BE2C (cell line): ENCODE data around the gene PNKP.

Source experiments
- DNase-seq: peaks from one replicate; pipeline ENCODE4 v3.0.0-alpha.2; 2020
- H3K27me3 ChIP-seq: fragments of 250-450 bp; sonication (Bioruptor Pico); 2 replicates; pipeline ENCODE4 v1.5.1; 2020; ENCODE audit warnings: mild to moderate bottlenecking
- H3K36me3 ChIP-seq: fragments of 250-450 bp; sonication (Bioruptor Pico); 2 replicates; pipeline ENCODE4 v1.5.1; 2020; ENCODE audit warnings: mild to moderate bottlenecking
- H3K4me1 ChIP-seq: fragments of 250-450 bp; sonication (Bioruptor Pico); 2 replicates; pipeline ENCODE4 v1.5.1; 2020
- H3K4me3 ChIP-seq: 2 replicates; pipeline ENCODE4 v1.5.1; 2011; ENCODE audit warnings: low read depth, low read length
- H3K9me3 ChIP-seq: fragments of 250-450 bp; sonication (Bioruptor Pico); 2 replicates; pipeline ENCODE4 v1.5.1; 2020
- TF ChIP-seq, protein P1 (sequence below): IDR thresholded peaks from 2 replicates; pipeline ENCODE4 v1.5.1; 2012; ENCODE audit warnings: mild to moderate bottlenecking, low read depth, low read length

The PNKP gene

GRCh38 chr19:49859682-49860335 lies 7.6 kb downstream of the PNKP start:
- Histone ChIP-seq H3K36me3 (peaks cover 90% of the 10 kb centered on the region), H3K4me3 (no peak overlapping the region), H3K4me1 (peaks cover 11% of the 10 kb centered on the region), H3K9me3 (no peaks in the 10 kb centered on the region; the same call in 1 of the 2 replicates), H3K27me3 (no peaks in the 10 kb centered on the region)
- TF ChIP-seq, protein P1, sequence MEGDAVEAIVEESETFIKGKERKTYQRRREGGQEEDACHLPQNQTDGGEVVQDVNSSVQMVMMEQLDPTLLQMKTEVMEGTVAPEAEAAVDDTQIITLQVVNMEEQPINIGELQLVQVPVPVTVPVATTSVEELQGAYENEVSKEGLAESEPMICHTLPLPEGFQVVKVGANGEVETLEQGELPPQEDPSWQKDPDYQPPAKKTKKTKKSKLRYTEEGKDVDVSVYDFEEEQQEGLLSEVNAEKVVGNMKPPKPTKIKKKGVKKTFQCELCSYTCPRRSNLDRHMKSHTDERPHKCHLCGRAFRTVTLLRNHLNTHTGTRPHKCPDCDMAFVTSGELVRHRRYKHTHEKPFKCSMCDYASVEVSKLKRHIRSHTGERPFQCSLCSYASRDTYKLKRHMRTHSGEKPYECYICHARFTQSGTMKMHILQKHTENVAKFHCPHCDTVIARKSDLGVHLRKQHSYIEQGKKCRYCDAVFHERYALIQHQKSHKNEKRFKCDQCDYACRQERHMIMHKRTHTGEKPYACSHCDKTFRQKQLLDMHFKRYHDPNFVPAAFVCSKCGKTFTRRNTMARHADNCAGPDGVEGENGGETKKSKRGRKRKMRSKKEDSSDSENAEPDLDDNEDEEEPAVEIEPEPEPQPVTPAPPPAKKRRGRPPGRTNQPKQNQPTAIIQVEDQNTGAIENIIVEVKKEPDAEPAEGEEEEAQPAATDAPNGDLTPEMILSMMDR, result no peak
- DNase-seq, result no peak

GRCh38 chr19:49858088-49858985 lies 9.0 kb downstream of the PNKP start:
- no peak for DNase-seq
- H3K36me3 ChIP-seq, result peaks cover 82% of the 10 kb centered on the region
- TF ChIP-seq, protein P1, result no peak

GRCh38 chr19:49857838-49858087 lies 9.6 kb downstream of the PNKP start:
- no peak overlapping the region for H3K4me3 ChIP-seq
- H3K36me3 ChIP-seq, result peaks cover 76% of the 10 kb centered on the region
- H3K4me1 ChIP-seq, result peaks cover 11% of the 10 kb centered on the region
- TF ChIP-seq, protein P1, result no peak
- H3K27me3 ChIP-seq, result no peaks in the 10 kb centered on the region
- no peaks in the 10 kb centered on the region for H3K9me3 ChIP-seq
- DNase-seq, result no peak

More at GRCh38 chr19:49858088-49858985, 9.0 kb downstream of the PNKP start:
- H3K9me3 ChIP-seq, result no peaks in the 10 kb centered on the region; the same call in 1 of the 2 replicates
- H3K27me3 ChIP-seq, result no peaks in the 10 kb centered on the region
- H3K4me3 ChIP-seq, result no peak overlapping the region
- peaks cover 11% of the 10 kb centered on the region for H3K4me1 ChIP-seq

DNA sequence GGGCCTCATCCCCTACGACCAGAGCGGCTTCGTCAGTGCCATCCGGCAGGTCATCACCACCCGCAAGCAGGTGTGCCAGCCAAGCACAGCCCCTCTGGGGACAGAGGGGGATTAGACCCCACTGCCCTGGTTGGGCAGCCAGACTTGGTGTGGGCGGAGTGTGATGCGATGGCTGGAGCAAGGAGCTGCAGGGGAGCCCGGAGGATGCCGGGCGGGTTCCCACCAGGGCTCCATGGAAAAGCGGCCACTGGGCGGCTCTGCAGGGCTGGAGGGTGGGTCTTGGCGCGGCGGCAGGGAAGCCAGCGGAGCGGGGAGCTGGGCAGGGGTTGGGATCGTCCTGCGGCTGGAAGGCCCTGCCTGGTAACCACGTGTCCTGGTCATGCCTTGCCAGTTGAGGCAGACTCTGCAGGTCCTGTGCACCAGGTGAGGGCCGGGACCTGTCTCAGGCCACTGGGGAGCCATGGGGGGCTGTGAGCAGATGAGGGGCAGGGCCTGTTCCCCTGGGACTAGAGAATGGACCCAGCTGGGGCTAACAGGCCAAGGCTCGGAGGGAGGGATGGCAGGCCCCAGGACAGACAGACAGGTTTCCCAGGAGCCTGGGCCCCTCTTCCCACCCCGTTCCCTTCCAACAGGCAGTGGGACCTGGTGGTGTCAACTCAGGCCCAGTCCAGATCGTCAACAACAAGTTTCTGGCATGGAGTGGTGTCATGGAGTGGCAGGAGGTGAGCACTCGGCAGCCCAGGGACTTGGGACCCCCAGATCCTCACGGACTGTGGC lies 10.1 kb downstream of the PNKP start:
- Histone ChIP-seq H3K36me3 (peaks cover 71% of the 10 kb centered on the region), H3K27me3 (no peaks in the 10 kb centered on the region), H3K9me3 (no peaks in the 10 kb centered on the region), H3K4me3 (no peak overlapping the region), H3K4me1 (peaks cover 8% of the 10 kb centered on the region)
- TF ChIP-seq, protein P1, result no peak
- DNase-seq, result no peak

DNA sequence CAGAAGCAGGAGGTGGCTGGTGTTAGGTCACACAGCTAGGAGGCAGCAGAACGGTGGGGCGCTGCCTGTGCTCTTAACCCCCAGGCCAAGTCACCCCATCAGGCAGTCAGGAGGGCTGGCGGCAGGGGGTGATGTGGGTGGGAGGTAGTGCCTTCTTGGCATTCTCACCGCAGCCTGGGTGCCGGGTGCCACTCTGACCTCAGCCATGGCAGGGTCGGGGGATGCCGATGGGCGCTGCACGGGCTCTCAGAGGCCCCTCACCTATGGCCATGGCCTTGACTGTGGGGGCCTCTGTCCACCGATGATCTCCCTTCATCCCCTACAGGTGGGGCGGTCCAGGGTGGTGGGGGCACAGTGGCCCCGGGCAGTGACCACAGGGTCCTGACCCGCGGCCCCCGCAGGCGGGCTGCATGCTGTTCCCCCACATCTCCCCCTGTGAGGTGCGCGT lies 10.8 kb downstream of the PNKP start:
- Histone ChIP-seq H3K9me3 (no peaks in the 10 kb centered on the region), H3K4me1 (peaks cover 8% of the 10 kb centered on the region), H3K27me3 (no peaks in the 10 kb centered on the region), H3K4me3 (no peak overlapping the region), H3K36me3 (peaks cover 67% of the 10 kb centered on the region)
- TF ChIP-seq, protein P1, result no peak
- no peak for DNase-seq
